ENCODE results near the gene ANKRD12.

DNA sequence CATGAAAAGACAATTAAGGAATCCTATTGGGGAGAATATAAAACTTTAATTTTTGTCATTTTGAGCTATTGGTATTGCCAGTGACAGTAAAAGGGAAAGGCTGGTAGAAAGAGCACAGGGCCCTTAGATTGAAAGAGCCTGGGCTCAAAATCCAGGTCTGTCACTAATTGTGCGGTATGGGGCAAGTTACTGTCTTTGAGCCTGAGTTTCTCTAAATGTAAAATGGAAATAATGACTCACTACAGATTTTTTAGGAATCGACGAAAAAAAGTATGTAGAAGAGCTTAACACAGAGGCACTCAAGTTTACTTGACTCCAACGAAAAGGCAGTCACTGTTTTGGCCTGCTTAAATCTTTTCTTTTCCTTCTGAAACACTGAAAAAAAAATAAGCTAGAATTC is 27.1 kb upstream of the ANKRD12 start:
- TF ChIP-seq POLR2A (IDR thresholded peaks at IDR 0.05; ENCODE audit: low read depth, low read length), result no peak
- TF ChIP-seq, protein P1, sequence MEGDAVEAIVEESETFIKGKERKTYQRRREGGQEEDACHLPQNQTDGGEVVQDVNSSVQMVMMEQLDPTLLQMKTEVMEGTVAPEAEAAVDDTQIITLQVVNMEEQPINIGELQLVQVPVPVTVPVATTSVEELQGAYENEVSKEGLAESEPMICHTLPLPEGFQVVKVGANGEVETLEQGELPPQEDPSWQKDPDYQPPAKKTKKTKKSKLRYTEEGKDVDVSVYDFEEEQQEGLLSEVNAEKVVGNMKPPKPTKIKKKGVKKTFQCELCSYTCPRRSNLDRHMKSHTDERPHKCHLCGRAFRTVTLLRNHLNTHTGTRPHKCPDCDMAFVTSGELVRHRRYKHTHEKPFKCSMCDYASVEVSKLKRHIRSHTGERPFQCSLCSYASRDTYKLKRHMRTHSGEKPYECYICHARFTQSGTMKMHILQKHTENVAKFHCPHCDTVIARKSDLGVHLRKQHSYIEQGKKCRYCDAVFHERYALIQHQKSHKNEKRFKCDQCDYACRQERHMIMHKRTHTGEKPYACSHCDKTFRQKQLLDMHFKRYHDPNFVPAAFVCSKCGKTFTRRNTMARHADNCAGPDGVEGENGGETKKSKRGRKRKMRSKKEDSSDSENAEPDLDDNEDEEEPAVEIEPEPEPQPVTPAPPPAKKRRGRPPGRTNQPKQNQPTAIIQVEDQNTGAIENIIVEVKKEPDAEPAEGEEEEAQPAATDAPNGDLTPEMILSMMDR (conservative IDR thresholded peaks at IDR 0.05; ENCODE audit: low read depth, low read length), result no peak
- TF ChIP-seq MXI1 (IDR thresholded peaks at IDR 0.05; ENCODE audit: borderline replicate concordance, low read depth, low read length), result no peak
- TF ChIP-seq, protein P2, sequence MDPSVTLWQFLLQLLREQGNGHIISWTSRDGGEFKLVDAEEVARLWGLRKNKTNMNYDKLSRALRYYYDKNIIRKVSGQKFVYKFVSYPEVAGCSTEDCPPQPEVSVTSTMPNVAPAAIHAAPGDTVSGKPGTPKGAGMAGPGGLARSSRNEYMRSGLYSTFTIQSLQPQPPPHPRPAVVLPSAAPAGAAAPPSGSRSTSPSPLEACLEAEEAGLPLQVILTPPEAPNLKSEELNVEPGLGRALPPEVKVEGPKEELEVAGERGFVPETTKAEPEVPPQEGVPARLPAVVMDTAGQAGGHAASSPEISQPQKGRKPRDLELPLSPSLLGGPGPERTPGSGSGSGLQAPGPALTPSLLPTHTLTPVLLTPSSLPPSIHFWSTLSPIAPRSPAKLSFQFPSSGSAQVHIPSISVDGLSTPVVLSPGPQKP (IDR thresholded peaks at IDR 0.05; ENCODE audit: borderline replicate concordance, low read depth, low read length), result no peak
